ENCODE measurements around the gene SPDYC.

DNA sequence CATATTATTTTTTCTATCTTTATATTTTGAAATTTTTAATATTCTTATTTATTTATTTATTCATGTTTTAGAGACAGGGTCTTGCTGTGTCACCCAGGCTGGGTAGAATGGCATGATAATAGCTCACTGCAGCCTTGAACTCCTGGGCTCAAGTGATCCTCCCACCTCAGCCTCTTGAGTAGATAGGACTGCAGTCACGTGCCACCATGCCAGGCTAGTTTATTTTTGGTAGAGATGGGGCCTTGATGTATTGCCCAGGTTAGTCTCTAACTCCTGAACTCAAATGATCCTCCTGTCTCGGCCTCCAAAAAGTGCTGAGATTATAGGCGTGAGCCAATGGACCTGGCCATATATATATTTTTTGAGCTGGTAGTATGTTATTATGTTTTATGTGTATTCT is 2.4 kb upstream of the SPDYC start:
- TF ChIP-seq, protein P1, sequence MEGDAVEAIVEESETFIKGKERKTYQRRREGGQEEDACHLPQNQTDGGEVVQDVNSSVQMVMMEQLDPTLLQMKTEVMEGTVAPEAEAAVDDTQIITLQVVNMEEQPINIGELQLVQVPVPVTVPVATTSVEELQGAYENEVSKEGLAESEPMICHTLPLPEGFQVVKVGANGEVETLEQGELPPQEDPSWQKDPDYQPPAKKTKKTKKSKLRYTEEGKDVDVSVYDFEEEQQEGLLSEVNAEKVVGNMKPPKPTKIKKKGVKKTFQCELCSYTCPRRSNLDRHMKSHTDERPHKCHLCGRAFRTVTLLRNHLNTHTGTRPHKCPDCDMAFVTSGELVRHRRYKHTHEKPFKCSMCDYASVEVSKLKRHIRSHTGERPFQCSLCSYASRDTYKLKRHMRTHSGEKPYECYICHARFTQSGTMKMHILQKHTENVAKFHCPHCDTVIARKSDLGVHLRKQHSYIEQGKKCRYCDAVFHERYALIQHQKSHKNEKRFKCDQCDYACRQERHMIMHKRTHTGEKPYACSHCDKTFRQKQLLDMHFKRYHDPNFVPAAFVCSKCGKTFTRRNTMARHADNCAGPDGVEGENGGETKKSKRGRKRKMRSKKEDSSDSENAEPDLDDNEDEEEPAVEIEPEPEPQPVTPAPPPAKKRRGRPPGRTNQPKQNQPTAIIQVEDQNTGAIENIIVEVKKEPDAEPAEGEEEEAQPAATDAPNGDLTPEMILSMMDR (conservative IDR thresholded peaks at IDR 0.05; ENCODE audit: low read length) = no peak
- TF ChIP-seq EZH2phosphoT487 (IDR thresholded peaks at IDR 0.05; ENCODE audit: borderline replicate concordance, low read depth, low read length) = no peak

All from OCI-LY7 (cell line).